HG02798 (cell line): ENCODE measurements around the gene PIWIL4.
"Not testable (repeated sequence)": the region's sequence is repeated elsewhere in the genome, so short reads cannot be mapped to it uniquely, and the experiment has no call there.

Experiments used
- ATAC-seq: cut with Tn5 transposase; IDR thresholded peaks from one replicate; pipeline ENCODE4 v1.9.1; 2021; ENCODE audit warnings: mild to moderate bottlenecking; ENCODE audit not compliant: unreplicated experiment, poor library complexity

The PIWIL4 gene

GRCh38 chr11:94583213-94583865, 16.2 kb downstream of the PIWIL4 start:
- ATAC-seq: no peak

GRCh38 chr11:94583866-94584500, 16.8 kb downstream of the PIWIL4 start:
- peak; percentile 58 for ATAC-seq

GRCh38 chr11:94584978-94585377, 17.8 kb downstream of the PIWIL4 start:
- no peak for ATAC-seq

- no peak for ATAC-seq
These were observed 18.2 kb downstream of the PIWIL4 start for GRCh38 chr11:94585399-94585798.

GRCh38 chr11:94586546-94586945, 19.4 kb downstream of the PIWIL4 start:
- ATAC-seq: no peak

- ATAC-seq: no peak
These were observed 19.8 kb downstream of the PIWIL4 start for GRCh38 chr11:94586978-94587377.

GRCh38 chr11:94588366-94588942, 21.3 kb downstream of the PIWIL4 start:
- ATAC-seq: no peak

- ATAC-seq: no peak
These were observed 23.3 kb downstream of the PIWIL4 start for GRCh38 chr11:94590352-94591041.

GRCh38 chr11:94593030-94593429, 25.9 kb downstream of the PIWIL4 start:
- peak; percentile 92 for ATAC-seq

GRCh38 chr11:94595076-94595475, 27.9 kb downstream of the PIWIL4 start:
- peak; percentile 53 for ATAC-seq

GRCh38 chr11:94597896-94598295, 30.7 kb downstream of the PIWIL4 start:
- ATAC-seq: no peak

- no peak for ATAC-seq
These were observed 32.3 kb downstream of the PIWIL4 start for GRCh38 chr11:94599510-94599909.

GRCh38 chr11:94602430-94603372, 35.5 kb downstream of the PIWIL4 start:
- peak; percentile 92 for ATAC-seq

- no peak for ATAC-seq
These were observed 36.4 kb downstream of the PIWIL4 start for GRCh38 chr11:94603587-94603986.

GRCh38 chr11:94604482-94604881, 37.3 kb downstream of the PIWIL4 start:
- no peak for ATAC-seq

GRCh38 chr11:94613120-94613519, 46.0 kb downstream of the PIWIL4 start:
- ATAC-seq: no peak

GRCh38 chr11:94623120-94623735, 56.1 kb downstream of the PIWIL4 start:
- peak; percentile 85 for ATAC-seq

- ATAC-seq: not testable (repeated sequence)
These were observed 58.3 kb downstream of the PIWIL4 start for GRCh38 chr11:94625422-94625821.

- ATAC-seq: not testable (repeated sequence)
These were observed 59.9 kb downstream of the PIWIL4 start for GRCh38 chr11:94627003-94627560.
